ENCODE data around the gene S100A10. TPM values are rescaled to one million over a fixed set of nuclear protein-coding genes. Genes with fewer than 3 reads are reported as not detected.

S100A10 gene
- total RNA-seq, 2 experiments from 2014 or later: 189 to 204 TPM

DNA sequence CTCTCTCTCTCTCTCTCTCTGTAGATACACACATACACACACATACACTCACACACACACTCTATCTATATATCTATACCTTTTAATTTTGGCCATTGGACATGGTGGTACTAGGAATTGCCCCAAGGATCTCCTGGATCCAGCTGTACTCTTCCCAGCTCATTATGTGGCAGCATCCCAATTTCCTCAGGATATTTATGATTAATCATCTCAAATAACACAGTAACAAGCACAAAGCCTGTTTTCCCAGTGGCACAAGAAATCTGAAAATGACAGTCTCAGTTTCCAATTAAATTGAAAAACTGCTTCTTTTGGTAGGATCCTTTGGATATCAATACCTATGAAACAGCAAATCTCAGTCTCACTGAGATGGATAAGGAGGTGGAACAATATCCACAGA lies 27.6 kb downstream of the S100A10 start:
- H3K36me3 Mint-ChIP-seq (ENCODE audit: low read depth): no peaks in the 10 kb centered on the region
- ChIA-PET POLR2A (no interaction called here), CTCF (interaction anchor here (0.6 to 1.9 kb wide), 2 partner anchors 30 to 32 kb away, joined by 3 to 4 read pairs; no protein-coding TSS in a partner anchor)
- Histone ChIP-seq H3K9me3 (ENCODE audit: control insufficient read depth in 1 of 2, insufficient read depth in 1 of 2, low read length in 2 of 2) (no peaks in the 10 kb centered on the region), H3K27ac (ENCODE audit: low read depth in 1 of 2, low read length in 2 of 2) (no peak overlapping the region), H3K27me3 (ENCODE audit: control insufficient read depth in 1 of 2, insufficient read depth in 2 of 2, low read length in 2 of 2) (no peaks in the 10 kb centered on the region), H3K4me3 (ENCODE audit: low read length) (no peak overlapping the region), H3K36me3 (ENCODE audit: insufficient read depth, low read length) (no peaks in the 10 kb centered on the region), H3K4me1 (ENCODE audit: insufficient read depth, low read length) (peaks cover 9% of the 10 kb centered on the region)
- H3K4me3 Mint-ChIP-seq: no peak overlapping the region
- DNase-seq (no peak), ATAC-seq (ENCODE audit: poor library complexity) (no peak)
- no peaks in the 10 kb centered on the region for H3K27me3 Mint-ChIP-seq
- TF ChIP-seq, protein P1, sequence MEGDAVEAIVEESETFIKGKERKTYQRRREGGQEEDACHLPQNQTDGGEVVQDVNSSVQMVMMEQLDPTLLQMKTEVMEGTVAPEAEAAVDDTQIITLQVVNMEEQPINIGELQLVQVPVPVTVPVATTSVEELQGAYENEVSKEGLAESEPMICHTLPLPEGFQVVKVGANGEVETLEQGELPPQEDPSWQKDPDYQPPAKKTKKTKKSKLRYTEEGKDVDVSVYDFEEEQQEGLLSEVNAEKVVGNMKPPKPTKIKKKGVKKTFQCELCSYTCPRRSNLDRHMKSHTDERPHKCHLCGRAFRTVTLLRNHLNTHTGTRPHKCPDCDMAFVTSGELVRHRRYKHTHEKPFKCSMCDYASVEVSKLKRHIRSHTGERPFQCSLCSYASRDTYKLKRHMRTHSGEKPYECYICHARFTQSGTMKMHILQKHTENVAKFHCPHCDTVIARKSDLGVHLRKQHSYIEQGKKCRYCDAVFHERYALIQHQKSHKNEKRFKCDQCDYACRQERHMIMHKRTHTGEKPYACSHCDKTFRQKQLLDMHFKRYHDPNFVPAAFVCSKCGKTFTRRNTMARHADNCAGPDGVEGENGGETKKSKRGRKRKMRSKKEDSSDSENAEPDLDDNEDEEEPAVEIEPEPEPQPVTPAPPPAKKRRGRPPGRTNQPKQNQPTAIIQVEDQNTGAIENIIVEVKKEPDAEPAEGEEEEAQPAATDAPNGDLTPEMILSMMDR (IDR thresholded peaks at IDR 0.05): no peak
- H3K9me3 Mint-ChIP-seq: no peaks in the 10 kb centered on the region
- H3K4me1 Mint-ChIP-seq (ENCODE audit: low read depth): peaks cover 7% of the 10 kb centered on the region
- intact Hi-C loops (cut with DNase I, micrococcal nuclease): loop anchor here in 1 of 2 experiments (5.0 to 10.0 kb wide), 2 partner anchors 34 to 219 kb away; no protein-coding TSS in a partner anchor
- no peak overlapping the region for H3K27ac Mint-ChIP-seq

DNA sequence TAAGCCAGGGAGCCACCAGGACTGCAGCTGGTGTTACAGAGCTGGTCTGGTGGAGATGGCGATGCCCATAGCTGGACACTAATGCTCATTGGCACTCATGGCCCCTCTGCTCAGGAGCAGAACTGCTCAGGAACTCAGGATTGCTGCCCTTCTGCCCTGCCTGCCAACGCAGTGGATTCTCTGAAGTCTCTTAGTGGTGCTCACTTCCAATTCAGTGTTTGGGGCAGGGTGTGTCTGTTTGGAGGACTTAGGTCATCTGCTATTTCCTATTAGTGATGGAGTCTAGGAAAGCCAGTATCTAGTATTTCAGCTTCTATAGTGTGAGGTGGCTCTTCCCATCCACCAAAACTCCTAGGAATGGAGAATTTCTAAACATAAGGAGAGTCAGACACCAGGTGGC lies 29.1 kb downstream of the S100A10 start:
- intact Hi-C loops (cut with DNase I, micrococcal nuclease): loop anchor here in 1 of 2 experiments (10.0 kb wide), 1 partner anchor 220 kb away; no protein-coding TSS in a partner anchor
- DNase-seq (no peak), ATAC-seq (ENCODE audit: poor library complexity) (no peak)
- H3K4me3 ChIP-seq (ENCODE audit: low read length): no peak overlapping the region
- no peak overlapping the region for H3K27ac Mint-ChIP-seq
- H3K9me3 ChIP-seq (ENCODE audit: control insufficient read depth in 1 of 2, insufficient read depth in 1 of 2, low read length in 2 of 2): no peaks in the 10 kb centered on the region
- H3K36me3 ChIP-seq (ENCODE audit: insufficient read depth, low read length): no peaks in the 10 kb centered on the region
- H3K4me3 Mint-ChIP-seq: no peak overlapping the region
- H3K27ac ChIP-seq (ENCODE audit: low read depth in 1 of 2, low read length in 2 of 2): no peak overlapping the region
- peaks cover 9% of the 10 kb centered on the region for H3K4me1 ChIP-seq (ENCODE audit: insufficient read depth, low read length)
- ChIA-PET POLR2A (interaction anchor here (1.2 kb wide), 1 partner anchor 20 kb away, joined by 3 read pairs; no protein-coding TSS in a partner anchor), CTCF (interaction anchor here (1.9 kb wide), 1 partner anchor 31 kb away, joined by 4 read pairs; no protein-coding TSS in a partner anchor)
- peaks cover 12% of the 10 kb centered on the region for H3K4me1 Mint-ChIP-seq (ENCODE audit: low read depth)
- no peaks in the 10 kb centered on the region for H3K36me3 Mint-ChIP-seq (ENCODE audit: low read depth)
- H3K9me3 Mint-ChIP-seq: no peaks in the 10 kb centered on the region
- no peaks in the 10 kb centered on the region for H3K27me3 Mint-ChIP-seq
- TF ChIP-seq, protein P1 (IDR thresholded peaks at IDR 0.05): no peak
- no peaks in the 10 kb centered on the region for H3K27me3 ChIP-seq (ENCODE audit: control insufficient read depth in 1 of 2, insufficient read depth in 2 of 2, low read length in 2 of 2)

DNA sequence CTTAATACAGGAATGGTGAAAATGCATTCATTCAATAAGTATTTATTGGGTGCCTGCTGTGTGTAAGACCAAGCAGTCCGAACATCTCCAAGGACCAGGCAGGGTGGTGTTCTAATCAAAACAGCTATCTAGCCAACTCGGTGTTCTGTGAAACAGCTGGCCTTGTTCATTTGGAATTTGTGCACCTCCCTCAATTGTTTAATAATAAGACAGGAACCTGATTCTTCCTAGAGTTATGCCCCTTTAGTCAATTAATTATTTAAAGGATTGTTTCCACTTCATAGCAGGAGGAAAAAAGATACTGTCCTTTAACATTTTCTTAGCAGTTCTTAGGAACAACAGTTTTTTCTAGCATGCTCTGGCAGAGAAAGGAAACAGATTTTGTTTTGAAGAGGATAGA lies 30.4 kb downstream of the S100A10 start:
- intact Hi-C loops (cut with DNase I, micrococcal nuclease): loop anchor here in 1 of 2 experiments (10.0 kb wide), 1 partner anchor 222 kb away; no protein-coding TSS in a partner anchor
- POLR2A ChIA-PET: no interaction called here

More for the DNA sequence above, 30.4 kb downstream of the S100A10 start:
- DNase-seq: no peak
- no peak for ATAC-seq (ENCODE audit: poor library complexity)
- Mint-ChIP-seq H3K36me3 (ENCODE audit: low read depth) (no peaks in the 10 kb centered on the region), H3K9me3 (no peaks in the 10 kb centered on the region), H3K27ac (no peak overlapping the region), H3K4me1 (ENCODE audit: low read depth) (peaks cover 12% of the 10 kb centered on the region), H3K27me3 (no peaks in the 10 kb centered on the region), H3K4me3 (no peak overlapping the region)
- CTCF ChIA-PET: no interaction called here
- Histone ChIP-seq H3K27ac (ENCODE audit: low read depth in 1 of 2, low read length in 2 of 2) (no peak overlapping the region), H3K36me3 (ENCODE audit: insufficient read depth, low read length) (no peaks in the 10 kb centered on the region), H3K9me3 (ENCODE audit: control insufficient read depth in 1 of 2, insufficient read depth in 1 of 2, low read length in 2 of 2) (no peaks in the 10 kb centered on the region), H3K4me3 (ENCODE audit: low read length) (no peak overlapping the region), H3K4me1 (ENCODE audit: insufficient read depth, low read length) (peaks cover 7% of the 10 kb centered on the region), H3K27me3 (ENCODE audit: control insufficient read depth in 1 of 2, insufficient read depth in 2 of 2, low read length in 2 of 2) (no peaks in the 10 kb centered on the region)
- TF ChIP-seq, protein P1 (IDR thresholded peaks at IDR 0.05): no peak

All from CD4-positive, alpha-beta T cell (primary cell).